Transverse colon (tissue), 4 donors: Measurements from ENCODE around the gene FOXP1.

Source experiments
- POLR2AphosphoS5 ChIP-seq, 3 donors: sonication (generic); formaldehyde crosslinking; IDR thresholded peaks; one replicate each; pipeline ENCODE4 v1.6.1; 2016; ENCODE audit warnings: antibody characterized with exemption in 3 of 3
- TF ChIP-seq, protein P1 (sequence below), 5 experiments: fragments of 200-600 bp in 3 of 5; fragments of 450-650 bp in 2 of 5; sonication (generic) in 3 of 5; IDR thresholded peaks; 1 replicate in 2 of 5; 2 replicates in 3 of 5; pipeline ENCODE4 v1.5.1; 2016 to 2017; ENCODE audit warnings: antibody characterized with exemption in 5 of 5, inconsistent platforms in 3 of 5, mild to moderate bottlenecking in 2 of 5, moderate library complexity in 1 of 5

DNA sequence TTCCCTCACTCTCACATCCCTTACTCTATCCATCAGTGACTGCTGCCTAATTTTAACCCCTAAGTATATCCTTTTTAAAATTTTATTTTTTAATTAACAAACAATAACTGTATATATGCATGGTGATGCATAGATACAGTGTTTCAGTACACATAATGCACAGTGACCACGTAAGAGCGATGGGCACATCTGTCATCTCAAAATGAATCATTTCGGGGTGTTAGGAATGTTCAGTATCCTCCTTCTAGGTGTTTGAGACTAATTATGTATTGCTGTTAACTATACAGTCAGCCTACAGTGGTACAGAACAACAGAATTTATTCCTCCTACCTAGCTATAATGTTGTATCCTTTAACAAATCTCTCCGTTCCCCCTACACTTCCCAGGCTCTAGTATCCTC is 307.0 kb downstream of the FOXP1 start:
- TF ChIP-seq, protein P1, sequence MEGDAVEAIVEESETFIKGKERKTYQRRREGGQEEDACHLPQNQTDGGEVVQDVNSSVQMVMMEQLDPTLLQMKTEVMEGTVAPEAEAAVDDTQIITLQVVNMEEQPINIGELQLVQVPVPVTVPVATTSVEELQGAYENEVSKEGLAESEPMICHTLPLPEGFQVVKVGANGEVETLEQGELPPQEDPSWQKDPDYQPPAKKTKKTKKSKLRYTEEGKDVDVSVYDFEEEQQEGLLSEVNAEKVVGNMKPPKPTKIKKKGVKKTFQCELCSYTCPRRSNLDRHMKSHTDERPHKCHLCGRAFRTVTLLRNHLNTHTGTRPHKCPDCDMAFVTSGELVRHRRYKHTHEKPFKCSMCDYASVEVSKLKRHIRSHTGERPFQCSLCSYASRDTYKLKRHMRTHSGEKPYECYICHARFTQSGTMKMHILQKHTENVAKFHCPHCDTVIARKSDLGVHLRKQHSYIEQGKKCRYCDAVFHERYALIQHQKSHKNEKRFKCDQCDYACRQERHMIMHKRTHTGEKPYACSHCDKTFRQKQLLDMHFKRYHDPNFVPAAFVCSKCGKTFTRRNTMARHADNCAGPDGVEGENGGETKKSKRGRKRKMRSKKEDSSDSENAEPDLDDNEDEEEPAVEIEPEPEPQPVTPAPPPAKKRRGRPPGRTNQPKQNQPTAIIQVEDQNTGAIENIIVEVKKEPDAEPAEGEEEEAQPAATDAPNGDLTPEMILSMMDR (IDR thresholded peaks at IDR 0.05): no peak
- no peak for TF ChIP-seq POLR2AphosphoS5 (IDR thresholded peaks at IDR 0.05)
